ENCODE results near the gene TENM3.

TENM3 gene

DNA sequence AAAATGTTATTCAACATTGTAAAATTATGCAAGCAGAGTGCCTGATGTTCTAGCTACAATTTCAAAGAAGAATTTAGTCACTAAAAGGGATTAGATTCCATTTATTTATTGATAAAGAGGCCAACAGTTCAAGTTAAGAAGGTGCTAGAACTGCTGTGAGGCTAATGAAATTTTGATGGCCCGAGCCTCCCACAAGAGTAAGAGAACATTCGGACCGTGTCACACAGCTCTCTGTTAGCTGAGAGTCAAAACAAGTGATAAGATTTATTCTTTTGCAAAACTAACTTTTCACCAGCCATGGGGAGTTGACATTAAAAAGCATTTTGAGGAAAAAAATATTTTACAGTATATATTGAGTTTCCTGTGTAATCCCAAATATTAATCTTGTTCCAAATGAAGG is 106.8 kb downstream of the TENM3 start:
- ChIA-PET CTCF (no interaction called here), POLR2A (no interaction called here)
- TF ChIP-seq, protein P1, sequence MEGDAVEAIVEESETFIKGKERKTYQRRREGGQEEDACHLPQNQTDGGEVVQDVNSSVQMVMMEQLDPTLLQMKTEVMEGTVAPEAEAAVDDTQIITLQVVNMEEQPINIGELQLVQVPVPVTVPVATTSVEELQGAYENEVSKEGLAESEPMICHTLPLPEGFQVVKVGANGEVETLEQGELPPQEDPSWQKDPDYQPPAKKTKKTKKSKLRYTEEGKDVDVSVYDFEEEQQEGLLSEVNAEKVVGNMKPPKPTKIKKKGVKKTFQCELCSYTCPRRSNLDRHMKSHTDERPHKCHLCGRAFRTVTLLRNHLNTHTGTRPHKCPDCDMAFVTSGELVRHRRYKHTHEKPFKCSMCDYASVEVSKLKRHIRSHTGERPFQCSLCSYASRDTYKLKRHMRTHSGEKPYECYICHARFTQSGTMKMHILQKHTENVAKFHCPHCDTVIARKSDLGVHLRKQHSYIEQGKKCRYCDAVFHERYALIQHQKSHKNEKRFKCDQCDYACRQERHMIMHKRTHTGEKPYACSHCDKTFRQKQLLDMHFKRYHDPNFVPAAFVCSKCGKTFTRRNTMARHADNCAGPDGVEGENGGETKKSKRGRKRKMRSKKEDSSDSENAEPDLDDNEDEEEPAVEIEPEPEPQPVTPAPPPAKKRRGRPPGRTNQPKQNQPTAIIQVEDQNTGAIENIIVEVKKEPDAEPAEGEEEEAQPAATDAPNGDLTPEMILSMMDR (IDR thresholded peaks at IDR 0.05; ENCODE audit: control extremely low read depth, extremely low read depth, low read depth, missing control alignments): no peak
- DNase-seq (ENCODE audit: extremely low spot score): no peak

DNA sequence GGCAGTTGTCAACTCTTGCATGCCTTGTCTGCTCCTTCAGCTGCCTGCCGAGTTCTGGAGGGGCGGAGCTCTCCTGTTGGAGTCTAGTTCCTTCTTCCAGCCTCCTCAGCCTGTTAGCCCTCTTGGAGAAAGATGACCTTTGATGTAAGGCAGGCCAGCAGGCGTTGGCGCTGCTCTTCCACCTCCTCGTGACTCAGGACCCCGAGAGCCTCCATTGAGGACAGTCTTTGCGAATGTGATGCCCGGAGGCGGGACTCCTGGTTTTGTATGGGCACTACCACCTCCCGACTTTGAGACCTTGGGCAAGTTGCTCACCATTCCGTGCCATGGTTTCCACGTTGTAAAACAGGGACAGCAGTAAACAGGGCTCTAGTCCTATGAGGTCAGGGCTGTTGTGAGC is 108.3 kb downstream of the TENM3 start:
- TF ChIP-seq, protein P1 (IDR thresholded peaks at IDR 0.05; ENCODE audit: control extremely low read depth, extremely low read depth, low read depth, missing control alignments): no peak
- DNase-seq (ENCODE audit: extremely low spot score): no peak
- CTCF ChIA-PET: no interaction called here
- POLR2A ChIA-PET: no interaction called here

DNA sequence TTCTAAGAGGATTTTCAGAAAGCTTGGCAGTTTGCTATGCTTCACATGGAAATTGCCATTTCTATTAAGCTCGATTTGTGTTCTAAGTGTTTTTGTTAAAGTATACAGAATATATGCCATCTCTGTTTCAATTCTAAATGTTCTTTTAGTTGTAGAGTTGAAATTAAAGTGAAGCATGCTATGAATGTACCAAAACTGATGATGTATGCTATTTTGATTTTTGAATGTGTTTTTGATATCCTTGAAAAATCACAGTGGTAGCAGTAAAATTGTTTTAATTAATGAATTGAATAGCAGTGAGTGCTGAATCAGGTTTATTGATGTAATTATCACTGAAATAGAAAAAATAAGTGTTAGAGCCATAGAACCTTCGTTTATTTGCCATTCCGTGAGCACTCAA is 110.9 kb downstream of the TENM3 start:
- CTCF ChIA-PET: no interaction called here
- TF ChIP-seq, protein P1 (IDR thresholded peaks at IDR 0.05; ENCODE audit: control extremely low read depth, extremely low read depth, low read depth, missing control alignments): no peak
- no peak for DNase-seq (ENCODE audit: extremely low spot score)
- POLR2A ChIA-PET: no interaction called here

DNA sequence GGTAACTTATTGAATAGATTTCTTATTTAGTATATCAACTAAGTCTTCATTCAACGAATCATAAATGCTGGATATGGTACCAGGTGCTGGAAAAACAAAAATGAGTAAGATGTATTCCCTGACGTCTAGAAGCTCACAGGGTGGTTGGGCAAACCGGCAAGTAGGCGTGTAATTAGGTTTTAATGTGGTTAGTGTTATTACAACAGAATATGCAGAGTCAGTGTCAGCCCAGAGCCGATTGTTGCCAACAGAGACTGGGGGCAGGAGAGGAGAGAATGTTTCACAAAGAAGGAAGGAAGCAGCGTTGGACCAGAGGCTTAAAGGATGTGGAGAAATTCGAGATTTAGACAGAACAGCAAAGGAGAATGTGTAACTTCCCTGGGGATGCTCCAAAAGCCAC is 111.7 kb downstream of the TENM3 start:
- no peak for DNase-seq (ENCODE audit: extremely low spot score)
- TF ChIP-seq, protein P1 (IDR thresholded peaks at IDR 0.05; ENCODE audit: control extremely low read depth, extremely low read depth, low read depth, missing control alignments): no peak
- ChIA-PET CTCF (no interaction called here), POLR2A (no interaction called here)

DNA sequence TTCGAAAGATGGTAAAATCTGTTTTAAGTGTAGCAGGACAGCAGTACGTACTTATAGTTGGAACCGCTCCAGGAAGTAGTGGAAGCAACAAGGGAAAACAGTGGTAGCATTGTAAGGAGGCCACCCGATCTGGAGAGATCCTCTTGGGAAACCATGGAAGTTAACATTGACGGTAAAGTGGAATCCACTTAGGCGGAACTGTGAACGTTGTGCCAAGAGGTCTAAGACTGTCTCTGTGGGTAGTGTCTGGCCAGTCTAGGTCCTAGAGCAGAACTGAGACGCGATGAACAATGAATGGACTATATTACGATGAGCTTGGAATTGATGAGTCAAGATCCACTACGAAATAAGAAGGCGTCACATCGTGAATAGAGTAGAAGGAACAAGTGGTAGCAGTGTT is 124.0 kb downstream of the TENM3 start:
- ChIA-PET POLR2A (no interaction called here), CTCF (no interaction called here)
- DNase-seq (ENCODE audit: extremely low spot score): no peak
- TF ChIP-seq, protein P1 (IDR thresholded peaks at IDR 0.05; ENCODE audit: control extremely low read depth, extremely low read depth, low read depth, missing control alignments): no peak

DNA sequence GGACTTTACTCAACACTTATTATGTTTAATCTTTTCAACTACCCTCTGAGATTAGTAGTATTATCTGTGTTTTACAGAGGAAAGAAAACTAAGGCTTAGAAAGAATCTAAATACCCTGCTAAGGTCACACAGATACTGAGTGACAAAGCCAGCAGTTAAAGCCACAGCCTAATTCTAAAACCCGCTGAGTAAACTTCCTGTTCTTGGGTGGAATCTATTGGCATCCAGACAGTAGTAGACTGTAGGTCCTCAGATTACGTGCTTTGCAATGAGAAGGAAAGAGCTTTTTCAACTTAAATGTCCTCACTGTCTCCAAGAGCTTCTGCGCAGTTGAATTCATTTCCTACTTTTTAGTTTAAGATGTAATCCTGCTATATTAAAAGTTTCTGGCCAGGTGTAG is 126.0 kb downstream of the TENM3 start:
- TF ChIP-seq, protein P1 (IDR thresholded peaks at IDR 0.05; ENCODE audit: control extremely low read depth, extremely low read depth, low read depth, missing control alignments): no peak
- POLR2A ChIA-PET: no interaction called here
- DNase-seq (ENCODE audit: extremely low spot score): no peak
- CTCF ChIA-PET: interaction anchor here (1.9 kb wide), 1 partner anchor 9 kb away, joined by 4 read pairs; no protein-coding TSS in a partner anchor

DNA sequence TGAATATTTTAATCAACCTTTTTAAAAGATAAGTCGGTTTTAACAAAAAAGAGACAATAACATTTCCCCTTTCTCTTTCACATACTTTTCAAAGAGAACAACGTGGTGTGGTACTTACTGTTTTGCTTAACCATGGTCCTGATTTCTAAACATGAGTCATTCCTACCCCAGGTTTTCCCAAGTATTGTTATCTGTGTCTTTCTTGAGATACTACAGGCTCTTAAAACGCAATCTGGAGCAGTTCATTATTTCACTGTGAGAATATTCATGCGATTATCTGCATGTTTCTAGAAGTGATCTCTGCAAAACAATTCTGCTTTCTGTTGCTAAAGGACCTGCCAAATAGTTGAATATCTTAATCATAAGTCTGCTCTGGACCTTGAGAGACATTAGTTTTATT is 127.3 kb downstream of the TENM3 start:
- CTCF ChIA-PET: no interaction called here
- TF ChIP-seq, protein P1 (IDR thresholded peaks at IDR 0.05; ENCODE audit: control extremely low read depth, extremely low read depth, low read depth, missing control alignments): no peak
- DNase-seq (ENCODE audit: extremely low spot score): no peak
- POLR2A ChIA-PET: no interaction called here

All from GM10248 (cell line).